ENCODE results near the gene CD300C.

- TF ChIP-seq POLR2AphosphoS5 (IDR thresholded peaks at IDR 0.05): no peak
- no peak for TF ChIP-seq POLR2A (IDR thresholded peaks at IDR 0.05)
These were observed 3.4 kb upstream of the CD300C start for GRCh38 chr17:74549343-74549742.
